HUES64 (cell line): Measurements from ENCODE around the gene PGM2L1.
"Not testable (repeated sequence)": the region's sequence is repeated elsewhere in the genome, so short reads cannot be mapped to it uniquely, and the experiment has no call there.

Experiments used
- H3K27ac ChIP-seq: 2 replicates; pipeline ENCODE4 v1.7.0; 2013; ENCODE audit warnings: low read depth, low read length, inconsistent platforms
- H3K27me3 ChIP-seq: 2 replicates; pipeline ENCODE4 v1.6.1; 2013; ENCODE audit warnings: mild to moderate bottlenecking, low read length; ENCODE audit not compliant: insufficient read depth
- H3K36me3 ChIP-seq: 2 replicates; pipeline ENCODE4 v1.6.1; 2013; ENCODE audit warnings: mild to moderate bottlenecking, low read length; ENCODE audit not compliant: insufficient read depth
- H3K4me1 ChIP-seq: 2 replicates; pipeline ENCODE4 v1.6.1; 2013; ENCODE audit warnings: mild to moderate bottlenecking, low read length, moderate library complexity; ENCODE audit not compliant: insufficient read depth
- H3K4me3 ChIP-seq: 2 replicates; pipeline ENCODE4 v1.5.1; 2013; ENCODE audit warnings: mild to moderate bottlenecking, low read length, moderate library complexity
- H3K9ac ChIP-seq: 2 replicates; pipeline ENCODE4 v1.6.1; 2013; ENCODE audit warnings: mild to moderate bottlenecking, low read depth, low read length
- H3K9me3 ChIP-seq: 2 replicates; pipeline ENCODE4 v1.6.1; 2013; ENCODE audit warnings: low read depth, low read length; ENCODE audit not compliant: insufficient read depth
- WGBS: fragments of 150-250, 120-280 bp; methylation state at CpG from one replicate; pipeline ENCODE4 v1.1.7; 2013; ENCODE audit warnings: missing lambda C conversion rate; 5-methylcytosine and 5-hydroxymethylcytosine counted together

The PGM2L1 gene

GRCh38 chr11:74333193-74333592 lies 65.0 kb downstream of the PGM2L1 start:
- no peaks in the 10 kb centered on the region for H3K4me1 ChIP-seq
- H3K9me3 ChIP-seq: no peaks in the 10 kb centered on the region
- H3K36me3 ChIP-seq: peaks cover 24% of the 10 kb centered on the region
- 100% methylated on average over 1 of the region's 1 CpG for WGBS
- no peaks in the 10 kb centered on the region for H3K27me3 ChIP-seq
- no peak overlapping the region for H3K27ac ChIP-seq
- H3K4me3 ChIP-seq: no peak overlapping the region
- H3K9ac ChIP-seq: no peak overlapping the region

DNA sequence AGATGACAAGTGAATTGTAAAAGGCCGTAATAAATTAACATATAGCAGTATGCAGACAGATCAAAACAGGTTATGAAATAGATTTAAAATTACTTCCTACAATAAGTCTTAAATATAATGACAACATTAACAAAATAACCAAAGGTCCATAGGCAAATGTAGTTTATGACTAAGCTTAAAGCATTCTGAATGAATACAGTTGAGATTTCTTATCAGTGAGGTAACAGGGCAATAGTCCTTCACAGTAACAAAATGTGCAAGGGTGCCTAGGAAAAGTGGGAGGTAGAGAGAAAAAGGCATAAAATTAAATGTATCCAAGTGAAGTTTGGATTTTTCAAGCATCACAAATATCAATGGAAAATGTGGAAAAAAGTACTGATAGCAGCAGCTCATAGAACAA lies 65.9 kb downstream of the PGM2L1 start:
- H3K27ac ChIP-seq: no peak overlapping the region
- H3K36me3 ChIP-seq: peaks cover 15% of the 10 kb centered on the region
- H3K4me3 ChIP-seq: no peak overlapping the region
- no peaks in the 10 kb centered on the region for H3K4me1 ChIP-seq
- no peak overlapping the region for H3K9ac ChIP-seq
- no CpG with 5 or more reads among the region's 1 CpG for WGBS
- no peaks in the 10 kb centered on the region for H3K9me3 ChIP-seq
- H3K27me3 ChIP-seq: no peaks in the 10 kb centered on the region

DNA sequence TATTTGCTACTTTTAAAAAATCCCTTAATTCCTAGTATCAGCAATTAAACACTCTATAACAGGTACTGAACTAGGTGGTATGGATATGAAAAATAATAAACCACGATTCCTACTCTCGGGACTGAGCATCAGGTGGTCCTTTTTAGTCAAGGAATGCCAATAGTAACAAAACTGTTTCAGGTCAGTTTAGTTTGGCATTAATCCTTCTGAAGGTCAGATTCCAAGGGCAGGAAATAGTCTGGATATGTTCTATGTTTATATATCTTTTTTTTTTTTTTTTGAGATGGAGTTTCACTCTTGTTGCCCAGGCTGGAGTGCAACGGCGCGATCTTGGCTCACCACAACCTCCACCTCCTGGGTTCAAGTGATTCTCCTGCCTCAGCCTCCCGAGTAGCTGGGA lies 67.2 kb downstream of the PGM2L1 start:
- WGBS: 97% methylated on average over 6 of the region's 6 CpGs
- not testable (repeated sequence) for H3K27me3 ChIP-seq, H3K27ac ChIP-seq, H3K36me3 ChIP-seq, H3K9ac ChIP-seq, H3K4me1 ChIP-seq, H3K4me3 ChIP-seq, H3K9me3 ChIP-seq

DNA sequence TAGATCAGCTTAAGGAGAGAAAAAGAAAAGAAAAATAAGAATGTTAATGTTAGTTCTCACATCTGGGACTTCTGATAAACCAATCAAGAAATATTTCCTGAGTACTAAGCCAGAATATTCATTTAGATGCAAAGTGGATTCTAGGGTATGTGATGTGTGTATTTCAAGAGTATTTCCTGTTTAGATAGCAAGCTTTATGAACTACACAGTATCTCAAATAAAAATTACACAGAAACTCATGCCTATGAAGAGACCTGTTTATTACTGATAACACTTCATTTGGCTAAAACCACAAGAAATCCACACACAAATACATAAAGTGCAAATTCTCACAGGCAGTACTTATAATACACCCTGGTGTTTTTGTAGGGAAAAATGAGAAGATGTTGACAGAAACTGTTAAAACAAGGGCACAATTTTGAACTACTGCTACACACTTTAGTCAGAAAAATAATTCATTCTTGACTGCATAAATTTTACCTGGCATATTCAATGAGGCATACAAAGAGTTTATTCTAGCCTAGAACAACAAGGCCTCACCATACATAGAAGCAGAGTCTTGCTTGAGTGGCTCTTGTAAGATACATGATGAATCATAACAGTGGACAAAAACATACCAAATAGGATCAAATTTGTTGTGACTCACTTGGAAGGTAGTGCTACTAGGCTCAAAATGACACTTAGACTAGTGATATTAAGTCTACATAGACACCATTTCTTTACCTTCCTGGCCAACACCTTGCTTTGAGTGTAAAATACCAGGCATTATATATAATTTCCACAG lies 68.0 kb downstream of the PGM2L1 start:
- Histone ChIP-seq H3K4me3 (no peak overlapping the region), H3K4me1 (no peaks in the 10 kb centered on the region), H3K9me3 (no peaks in the 10 kb centered on the region), H3K36me3 (peaks cover 6% of the 10 kb centered on the region), H3K27ac (no peak overlapping the region), H3K9ac (no peak overlapping the region), H3K27me3 (no peaks in the 10 kb centered on the region)

- Histone ChIP-seq H3K9ac (no peak overlapping the region), H3K4me1 (no peaks in the 10 kb centered on the region), H3K9me3 (no peaks in the 10 kb centered on the region), H3K27ac (no peak overlapping the region), H3K4me3 (no peak overlapping the region), H3K27me3 (no peaks in the 10 kb centered on the region), H3K36me3 (peaks cover 3% of the 10 kb centered on the region; the same call in 1 of the 2 replicates)
- no CpG with 5 or more reads among the region's 1 CpG for WGBS
These were observed 71.2 kb downstream of the PGM2L1 start for GRCh38 chr11:74327076-74327475.

DNA sequence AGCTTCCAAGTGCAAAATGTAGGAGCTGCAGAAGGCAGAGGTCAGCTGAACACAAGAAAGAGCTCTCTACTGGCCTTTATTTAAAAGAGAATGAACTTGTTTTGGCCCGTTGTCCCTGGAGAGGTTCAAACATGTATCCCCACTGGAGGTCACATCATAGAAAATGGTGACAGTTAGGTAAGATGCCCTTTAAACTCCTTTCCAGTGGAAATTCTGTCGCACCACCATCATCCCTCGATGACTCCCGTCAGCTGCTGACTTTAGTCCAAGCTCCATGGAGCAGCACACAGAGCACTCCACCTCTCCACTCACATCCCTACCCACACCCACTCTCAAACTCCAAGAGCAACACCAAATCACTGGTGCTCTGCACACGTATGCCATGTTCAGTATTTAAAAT lies 71.6 kb downstream of the PGM2L1 start:
- Histone ChIP-seq H3K4me1 (no peaks in the 10 kb centered on the region), H3K36me3 (peaks cover 3% of the 10 kb centered on the region; the same call in 1 of the 2 replicates), H3K27me3 (no peaks in the 10 kb centered on the region), H3K27ac (no peak overlapping the region), H3K9me3 (no peaks in the 10 kb centered on the region), H3K4me3 (no peak overlapping the region), H3K9ac (no peak overlapping the region)
- 95% methylated on average over 5 of the region's 5 CpGs for WGBS

GRCh38 chr11:74325649-74326645 lies 72.3 kb downstream of the PGM2L1 start:
- Histone ChIP-seq H3K27ac (no peak overlapping the region), H3K4me3 (no peak overlapping the region), H3K27me3 (no peaks in the 10 kb centered on the region), H3K36me3 (peaks cover 3% of the 10 kb centered on the region; the same call in 1 of the 2 replicates), H3K9me3 (no peaks in the 10 kb centered on the region), H3K4me1 (no peaks in the 10 kb centered on the region), H3K9ac (no peak overlapping the region)
- WGBS: 92% methylated on average over 7 of the region's 7 CpGs

DNA sequence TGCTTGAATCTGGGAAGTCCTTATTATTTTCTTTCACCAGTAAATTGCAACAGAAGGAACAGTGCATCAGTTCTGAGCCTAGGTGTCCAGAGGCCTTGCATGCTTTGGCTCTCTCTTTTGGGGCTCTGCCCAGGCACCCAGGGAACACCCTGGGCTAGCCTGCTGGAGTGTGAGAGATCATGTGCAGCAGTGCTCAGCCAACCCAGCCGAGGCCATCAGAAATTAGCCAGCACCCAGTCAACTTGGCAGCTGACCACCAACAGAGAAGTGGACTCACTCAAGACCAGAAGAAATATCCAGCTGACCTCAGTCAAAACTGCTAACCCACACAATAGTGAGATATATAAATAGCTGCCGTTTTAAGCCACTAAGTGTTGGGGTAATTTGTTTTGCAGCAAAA lies 75.6 kb downstream of the PGM2L1 start:
- Histone ChIP-seq H3K27ac (no peak overlapping the region), H3K27me3 (no peaks in the 10 kb centered on the region)
- WGBS: 80% methylated on average over 2 of the region's 2 CpGs

GRCh38 chr11:74321487-74322188 lies 76.6 kb downstream of the PGM2L1 start:
- Histone ChIP-seq H3K27me3 (no peaks in the 10 kb centered on the region), H3K4me1 (no peaks in the 10 kb centered on the region), H3K9me3 (peaks cover 4% of the 10 kb centered on the region; the same call in 1 of the 2 replicates), H3K9ac (no peak overlapping the region), H3K36me3 (no peaks in the 10 kb centered on the region), H3K27ac (no peak overlapping the region), H3K4me3 (no peak overlapping the region)
- 70% methylated on average over 10 of the region's 10 CpGs for WGBS

More for the DNA sequence above, 75.6 kb downstream of the PGM2L1 start:
- H3K4me1 ChIP-seq: no peaks in the 10 kb centered on the region
- no peak overlapping the region for H3K9ac ChIP-seq
- H3K9me3 ChIP-seq: no peaks in the 10 kb centered on the region
- H3K4me3 ChIP-seq: no peak overlapping the region
- no peaks in the 10 kb centered on the region for H3K36me3 ChIP-seq

GRCh38 chr11:74320538-74320937 lies 77.7 kb downstream of the PGM2L1 start:
- Histone ChIP-seq H3K4me1 (no peaks in the 10 kb centered on the region), H3K9me3 (peaks cover 8% of the 10 kb centered on the region; the same call in 1 of the 2 replicates), H3K36me3 (no peaks in the 10 kb centered on the region), H3K4me3 (no peak overlapping the region), H3K9ac (no peak overlapping the region), H3K27ac (no peak overlapping the region), H3K27me3 (no peaks in the 10 kb centered on the region)
- 81% methylated on average over 2 of the region's 2 CpGs for WGBS
